Adrenal gland (tissue), 12 donors: ENCODE measurements around the gene LSMEM2. TPM values are rescaled to one million over a fixed set of nuclear protein-coding genes. Genes with fewer than 3 reads are reported as not detected.

Experiments
- DNase-seq, 7 donors: peaks; one replicate each; pipeline ENCODE4 v3.0.0-alpha.2; 2019 to 2020
- H3K27ac ChIP-seq, 5 donors: fragments of 200-600 bp; sonication (generic) in 4 of 5; 1 replicate in 3 of 5; 2 replicates in 2 of 5; pipeline versions ENCODE4 v1.5.1 to v1.8.0; 2016 to 2020; ENCODE audit warnings: mild to moderate bottlenecking in 1 of 5
- H3K27me3 ChIP-seq: fragments of 200-600 bp; 2 replicates; pipeline ENCODE4 v1.8.0; 2021
- H3K36me3 ChIP-seq, 2 donors: fragments of 200-600 bp; replicated peaks in 1 of 2; 1 replicate in 1 of 2; 2 replicates in 1 of 2; pipeline versions ENCODE4 v1.5.1 to v1.8.0; 2018 to 2022
- H3K4me1 ChIP-seq, 2 donors: fragments of 200-600 bp; replicated peaks in 1 of 2; 1 replicate in 1 of 2; 2 replicates in 1 of 2; pipeline versions ENCODE4 v1.5.1 to v1.8.0; 2018 to 2021
- H3K4me3 ChIP-seq, 4 donors: fragments of 200-600 bp; sonication (generic) in 3 of 4; one replicate each; pipeline ENCODE4 v1.5.1; 2016 to 2018
- H3K9me3 ChIP-seq, 3 donors: fragments of 200-600 bp; sonication (generic) in 1 of 3; replicated peaks in 1 of 3; 1 replicate in 2 of 3; 2 replicates in 1 of 3; pipeline versions ENCODE4 v1.5.1 to v1.8.0; 2016 to 2021
- CTCF ChIP-seq, 6 experiments: fragments of 450-650 bp in 4 of 6; fragments of 200-600 bp in 2 of 6; sonication (generic) in 1 of 6; IDR thresholded peaks; 1 replicate in 5 of 6; 2 replicates in 1 of 6; pipeline versions ENCODE4 v1.5.1 to v1.8.0; 2016 to 2021; ENCODE audit warnings: antibody characterized with exemption in 6 of 6, mild to moderate bottlenecking in 2 of 6, moderate library complexity in 1 of 6
- POLR2A ChIP-seq, 2 donors: fragments of 450-650 bp; IDR thresholded peaks; one replicate each; pipeline ENCODE4 v1.6.1; 2017; ENCODE audit warnings: antibody characterized with exemption in 2 of 2, mild to moderate bottlenecking in 2 of 2, moderate library complexity in 1 of 2
- WGBS, 4 donors: extraction: QIAGEN DNeasy Blood & Tissue Kit in 2 of 4; methylation state at CpG; one replicate each; pipeline versions ENCODE4 v1.1.5 to v1.1.7; 2013 to 2017; 5-methylcytosine and 5-hydroxymethylcytosine counted together
- intact Hi-C, 2 donors: fragments of 100-400 bp; cut with DNase I; formaldehyde crosslinking; loops; one replicate each; pipeline versions ENCODE4 v1.14.1 to v1.15.0; 2022 to 2023
- polyA plus RNA-seq, 3 donors: library from polyadenylated mRNA; stranded (reverse); fragments of 200-250 nt in 2 of 3; fragments of 350-450 nt in 1 of 3; fragmentation: Illumina TruSeq in 1 of 3; extraction: RNeasy Lipid Tissue Mini Kit (QIAGEN cat#74804) in 1 of 3; gene quantifications; one replicate each; pipeline ENCODE4 v1.2.3, GENCODE V29; 2013 to 2014
- total RNA-seq, 9 donors: library from RNA; depleted of rRNA in 4 of 9; stranded (reverse); fragments of >200 nt in 4 of 9; fragments of 120-200 nt in 1 of 9; fragmentation: NEBNext Ultra II Directional in 1 of 9; extraction: Animal tissue kit (Norgen Biotek cat#: 25700) in 1 of 9; gene quantifications; one replicate each; pipeline versions ENCODE4 v1.1.0 to v1.2.4, GENCODE V29; 2013 to 2023
- donor health status: healthy with polysubstance abuse.
- donor health status: Bipolar disorder and iron deficiency.
- donor health status: DM: yes; HTN: yes; CAD: no.
- donor health status: DM: no; HTN: no; CAD: no.
- donor health status: DM: no; HTN: no; CAD: no.
- donor health status: DM: yes; HTN: yes; CAD: no.

Gene LSMEM2
- total and polyA plus RNA-seq, 12 donors, result 0.09 to 0.76 (median 0.47) TPM; not detected in 5

- Histone ChIP-seq H3K27me3 (no peaks in the 10 kb centered on the region), H3K36me3 (peaks cover 0 to 29% of the 10 kb centered on the region in 2 donors), H3K4me3 (no peak overlapping the region), H3K4me1 (peaks cover 24 to 35% of the 10 kb centered on the region in 2 donors), H3K27ac (no peak overlapping the region), H3K9me3 (no peaks in the 10 kb centered on the region)
- DNase-seq, result no peak
- TF ChIP-seq POLR2A (IDR thresholded peaks at IDR 0.05) (no peak), CTCF (IDR thresholded peaks at IDR 0.05) (no peak)
- intact Hi-C loops, result no loop called here
- 96 to 100% (median 98%) methylated on average over 4 of the region's 4 CpGs for WGBS, 4 donors
Measured at GRCh38 chr3:50314816-50315215, 35.9 kb downstream of the LSMEM2 start.

GRCh38 chr3:50316657-50317242 is 37.9 kb downstream of the LSMEM2 start:
- Histone ChIP-seq H3K27me3 (no peaks in the 10 kb centered on the region), H3K4me1 (peaks cover 33 to 44% of the 10 kb centered on the region in 2 donors), H3K27ac (peak overlapping the region in 1 of 5 donors; percentile 3), H3K4me3 (no peak overlapping the region), H3K9me3 (no peaks in the 10 kb centered on the region), H3K36me3 (peaks cover 0 to 31% of the 10 kb centered on the region in 2 donors)
- DNase-seq, result peak in 2 of 7 donors; percentile 42 to 58
- TF ChIP-seq POLR2A (IDR thresholded peaks at IDR 0.05) (no peak), CTCF (IDR thresholded peaks at IDR 0.05) (no peak)
- 49 to 57% (median 52%) methylated on average over 3 to 9 of the region's 9 CpGs for WGBS, 4 donors
- intact Hi-C loops, result no loop called here

DNA sequence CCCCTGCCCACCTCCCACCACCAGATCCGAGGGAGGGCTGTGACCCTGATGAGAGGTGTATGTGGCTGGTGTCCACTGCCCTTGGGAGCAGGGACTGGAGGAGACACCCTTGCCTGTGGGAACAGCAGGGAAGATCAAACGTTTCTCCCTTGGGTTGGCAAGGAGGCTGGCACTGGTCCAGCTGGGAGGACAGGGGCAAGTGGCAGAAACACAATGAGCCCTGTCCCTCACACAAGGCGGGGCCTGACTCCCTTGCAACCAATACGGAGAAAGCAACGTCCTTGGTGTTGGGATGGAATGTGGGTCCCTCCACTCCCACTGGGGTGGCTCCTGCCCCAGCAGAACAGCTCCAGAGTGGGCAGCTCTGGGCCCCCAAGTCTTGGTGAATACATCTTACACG is 38.4 kb downstream of the LSMEM2 start:
- H3K36me3 ChIP-seq, result peaks cover 0 to 31% of the 10 kb centered on the region in 2 donors
- TF ChIP-seq CTCF (IDR thresholded peaks at IDR 0.05), result no peak
- no peak for TF ChIP-seq POLR2A (IDR thresholded peaks at IDR 0.05)
- intact Hi-C loops, result no loop called here
- H3K4me3 ChIP-seq, result no peak overlapping the region
- H3K27ac ChIP-seq, result peak overlapping the region in 2 of 5 donors; percentile 3 to 19
- peak in 1 of 7 donors; percentile 33 for DNase-seq
- no peaks in the 10 kb centered on the region for H3K27me3 ChIP-seq
- peaks cover 39 to 50% of the 10 kb centered on the region in 2 donors for H3K4me1 ChIP-seq
- no peaks in the 10 kb centered on the region for H3K9me3 ChIP-seq
- WGBS, 4 donors, result 50 to 79% (median 55%) methylated on average over 2 to 6 of the region's 6 CpGs

- Histone ChIP-seq H3K4me3 (peak overlapping the region in 1 of 4 donors; percentile 17), H3K36me3 (peaks cover 0 to 31% of the 10 kb centered on the region in 2 donors), H3K27ac (peak overlapping the region in 1 of 5 donors; percentile 25), H3K4me1 (peaks cover 45 to 58% of the 10 kb centered on the region in 2 donors), H3K9me3 (no peaks in the 10 kb centered on the region), H3K27me3 (no peaks in the 10 kb centered on the region)
- intact Hi-C loops, result no loop called here
- no peak for DNase-seq
- TF ChIP-seq POLR2A (IDR thresholded peaks at IDR 0.05) (no peak), CTCF (IDR thresholded peaks at IDR 0.05) (no peak)
- whole genome bisulfite sequencing, 4 donors, result 80 to 93% (median 82%) methylated on average over 6 to 11 of the region's 11 CpGs; no CpG with 5 or more reads in 1 of the 4 donors
Measured at GRCh38 chr3:50318163-50318562, 39.3 kb downstream of the LSMEM2 start.
